ENCODE data around the gene UBE2V1. TPM values are rescaled to one million over a fixed set of nuclear protein-coding genes. Genes with fewer than 3 reads are reported as not detected.
A peak's percentile ranks its signal among the peaks of the same experiment; 100 is the strongest.

UBE2V1 gene
- total and polyA plus RNA-seq, 2 of the 13 experiments (the other 11 are each of a cell fraction or from before 2014, with no cell fraction given): 81.3 to 132 TPM

GRCh38 chr20:50112512-50113419 lies at the start of gene UBE2V1 (continued):
- TF ChIP-seq, protein P1, sequence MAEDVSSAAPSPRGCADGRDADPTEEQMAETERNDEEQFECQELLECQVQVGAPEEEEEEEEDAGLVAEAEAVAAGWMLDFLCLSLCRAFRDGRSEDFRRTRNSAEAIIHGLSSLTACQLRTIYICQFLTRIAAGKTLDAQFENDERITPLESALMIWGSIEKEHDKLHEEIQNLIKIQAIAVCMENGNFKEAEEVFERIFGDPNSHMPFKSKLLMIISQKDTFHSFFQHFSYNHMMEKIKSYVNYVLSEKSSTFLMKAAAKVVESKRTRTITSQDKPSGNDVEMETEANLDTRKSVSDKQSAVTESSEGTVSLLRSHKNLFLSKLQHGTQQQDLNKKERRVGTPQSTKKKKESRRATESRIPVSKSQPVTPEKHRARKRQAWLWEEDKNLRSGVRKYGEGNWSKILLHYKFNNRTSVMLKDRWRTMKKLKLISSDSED (CRISPR knock-in tag; IDR thresholded peaks at IDR 0.05): no peak; the same call in 1 of the 2 replicates
- peak; percentile 65; the same call in 1 of the 2 replicates for TF ChIP-seq E2F1 (CRISPR knock-in tag; IDR thresholded peaks at IDR 0.05)
- peak; percentile 75; the same call in 1 of the 2 replicates for TF ChIP-seq ZNF430 (CRISPR knock-in tag; IDR thresholded peaks at IDR 0.05)
- TF ChIP-seq FOXA1 (IDR thresholded peaks at IDR 0.05): no peak
- 0 out of 2 replicates have a peak, but pooled peaks have one; percentile 8 for TF ChIP-seq FOXA1 (CRISPR knock-in tag; IDR thresholded peaks at IDR 0.05)
- TF ChIP-seq PAX8 (CRISPR knock-in tag; IDR thresholded peaks at IDR 0.05; ENCODE audit: borderline replicate concordance): peak; percentile 48; the same call in 1 of the 2 replicates
- TF ChIP-seq, protein P2, sequence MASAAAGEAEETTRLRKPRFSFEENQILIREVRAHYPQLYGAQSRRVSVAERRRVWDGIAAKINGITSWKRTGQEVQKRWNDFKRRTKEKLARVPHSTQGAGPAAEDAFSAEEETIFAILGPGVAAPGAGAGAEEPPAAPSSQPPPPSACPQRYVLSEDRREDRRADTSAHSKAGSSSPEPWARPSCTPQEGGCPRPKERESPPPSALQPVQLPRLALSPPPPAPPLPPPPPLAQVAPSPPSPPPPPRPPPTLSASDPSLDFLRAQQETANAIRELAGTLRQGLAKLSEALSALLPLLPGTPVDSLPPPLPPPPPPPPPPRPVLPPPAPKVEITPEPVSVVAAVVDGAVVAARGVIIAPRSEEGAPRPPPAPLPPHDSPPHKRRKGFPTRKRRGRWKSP (CRISPR knock-in tag; IDR thresholded peaks at IDR 0.05): no peak
- peak; percentile 97 for TF ChIP-seq ARNT2 (CRISPR knock-in tag; IDR thresholded peaks at IDR 0.05; ENCODE audit: low read depth)
- TF ChIP-seq, protein P3, sequence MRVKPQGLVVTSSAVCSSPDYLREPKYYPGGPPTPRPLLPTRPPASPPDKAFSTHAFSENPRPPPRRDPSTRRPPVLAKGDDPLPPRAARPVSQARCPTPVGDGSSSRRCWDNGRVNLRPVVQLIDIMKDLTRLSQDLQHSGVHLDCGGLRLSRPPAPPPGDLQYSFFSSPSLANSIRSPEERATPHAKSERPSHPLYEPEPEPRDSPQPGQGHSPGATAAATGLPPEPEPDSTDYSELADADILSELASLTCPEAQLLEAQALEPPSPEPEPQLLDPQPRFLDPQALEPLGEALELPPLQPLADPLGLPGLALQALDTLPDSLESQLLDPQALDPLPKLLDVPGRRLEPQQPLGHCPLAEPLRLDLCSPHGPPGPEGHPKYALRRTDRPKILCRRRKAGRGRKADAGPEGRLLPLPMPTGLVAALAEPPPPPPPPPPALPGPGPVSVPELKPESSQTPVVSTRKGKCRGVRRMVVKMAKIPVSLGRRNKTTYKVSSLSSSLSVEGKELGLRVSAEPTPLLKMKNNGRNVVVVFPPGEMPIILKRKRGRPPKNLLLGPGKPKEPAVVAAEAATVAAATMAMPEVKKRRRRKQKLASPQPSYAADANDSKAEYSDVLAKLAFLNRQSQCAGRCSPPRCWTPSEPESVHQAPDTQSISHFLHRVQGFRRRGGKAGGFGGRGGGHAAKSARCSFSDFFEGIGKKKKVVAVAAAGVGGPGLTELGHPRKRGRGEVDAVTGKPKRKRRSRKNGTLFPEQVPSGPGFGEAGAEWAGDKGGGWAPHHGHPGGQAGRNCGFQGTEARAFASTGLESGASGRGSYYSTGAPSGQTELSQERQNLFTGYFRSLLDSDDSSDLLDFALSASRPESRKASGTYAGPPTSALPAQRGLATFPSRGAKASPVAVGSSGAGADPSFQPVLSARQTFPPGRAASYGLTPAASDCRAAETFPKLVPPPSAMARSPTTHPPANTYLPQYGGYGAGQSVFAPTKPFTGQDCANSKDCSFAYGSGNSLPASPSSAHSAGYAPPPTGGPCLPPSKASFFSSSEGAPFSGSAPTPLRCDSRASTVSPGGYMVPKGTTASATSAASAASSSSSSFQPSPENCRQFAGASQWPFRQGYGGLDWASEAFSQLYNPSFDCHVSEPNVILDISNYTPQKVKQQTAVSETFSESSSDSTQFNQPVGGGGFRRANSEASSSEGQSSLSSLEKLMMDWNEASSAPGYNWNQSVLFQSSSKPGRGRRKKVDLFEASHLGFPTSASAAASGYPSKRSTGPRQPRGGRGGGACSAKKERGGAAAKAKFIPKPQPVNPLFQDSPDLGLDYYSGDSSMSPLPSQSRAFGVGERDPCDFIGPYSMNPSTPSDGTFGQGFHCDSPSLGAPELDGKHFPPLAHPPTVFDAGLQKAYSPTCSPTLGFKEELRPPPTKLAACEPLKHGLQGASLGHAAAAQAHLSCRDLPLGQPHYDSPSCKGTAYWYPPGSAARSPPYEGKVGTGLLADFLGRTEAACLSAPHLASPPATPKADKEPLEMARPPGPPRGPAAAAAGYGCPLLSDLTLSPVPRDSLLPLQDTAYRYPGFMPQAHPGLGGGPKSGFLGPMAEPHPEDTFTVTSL (CRISPR knock-in tag; IDR thresholded peaks at IDR 0.05; ENCODE audit: borderline replicate concordance): 0 out of 2 replicates have a peak, but pooled peaks have one; percentile 9
